ENCODE data around the gene XYLT1. TPM values are rescaled to one million over a fixed set of nuclear protein-coding genes. Genes with fewer than 3 reads are reported as not detected.

XYLT1 gene
- total and polyA plus RNA-seq, 10 of the 15 experiments (the other 5 are each of a cell fraction or from before 2014, with no cell fraction given) = 0.88 to 14.8 (median 5.8) TPM

- 0 out of 2 replicates have a peak, but pooled peaks have one; percentile 9 for TF ChIP-seq RUNX3 (IDR thresholded peaks at IDR 0.05; ENCODE audit: low read length)
- TF ChIP-seq ZNF622 (IDR thresholded peaks at IDR 0.05) = no peak
- TF ChIP-seq RAD21 (IDR thresholded peaks at IDR 0.05; ENCODE audit: insufficient read depth, low read depth, low read length) = peak; percentile 84
- 0 out of 2 replicates have a peak, but pooled peaks have one; percentile 14 for TF ChIP-seq MTA2 (IDR thresholded peaks at IDR 0.05; ENCODE audit: low read depth)
- TF ChIP-seq, protein P1, sequence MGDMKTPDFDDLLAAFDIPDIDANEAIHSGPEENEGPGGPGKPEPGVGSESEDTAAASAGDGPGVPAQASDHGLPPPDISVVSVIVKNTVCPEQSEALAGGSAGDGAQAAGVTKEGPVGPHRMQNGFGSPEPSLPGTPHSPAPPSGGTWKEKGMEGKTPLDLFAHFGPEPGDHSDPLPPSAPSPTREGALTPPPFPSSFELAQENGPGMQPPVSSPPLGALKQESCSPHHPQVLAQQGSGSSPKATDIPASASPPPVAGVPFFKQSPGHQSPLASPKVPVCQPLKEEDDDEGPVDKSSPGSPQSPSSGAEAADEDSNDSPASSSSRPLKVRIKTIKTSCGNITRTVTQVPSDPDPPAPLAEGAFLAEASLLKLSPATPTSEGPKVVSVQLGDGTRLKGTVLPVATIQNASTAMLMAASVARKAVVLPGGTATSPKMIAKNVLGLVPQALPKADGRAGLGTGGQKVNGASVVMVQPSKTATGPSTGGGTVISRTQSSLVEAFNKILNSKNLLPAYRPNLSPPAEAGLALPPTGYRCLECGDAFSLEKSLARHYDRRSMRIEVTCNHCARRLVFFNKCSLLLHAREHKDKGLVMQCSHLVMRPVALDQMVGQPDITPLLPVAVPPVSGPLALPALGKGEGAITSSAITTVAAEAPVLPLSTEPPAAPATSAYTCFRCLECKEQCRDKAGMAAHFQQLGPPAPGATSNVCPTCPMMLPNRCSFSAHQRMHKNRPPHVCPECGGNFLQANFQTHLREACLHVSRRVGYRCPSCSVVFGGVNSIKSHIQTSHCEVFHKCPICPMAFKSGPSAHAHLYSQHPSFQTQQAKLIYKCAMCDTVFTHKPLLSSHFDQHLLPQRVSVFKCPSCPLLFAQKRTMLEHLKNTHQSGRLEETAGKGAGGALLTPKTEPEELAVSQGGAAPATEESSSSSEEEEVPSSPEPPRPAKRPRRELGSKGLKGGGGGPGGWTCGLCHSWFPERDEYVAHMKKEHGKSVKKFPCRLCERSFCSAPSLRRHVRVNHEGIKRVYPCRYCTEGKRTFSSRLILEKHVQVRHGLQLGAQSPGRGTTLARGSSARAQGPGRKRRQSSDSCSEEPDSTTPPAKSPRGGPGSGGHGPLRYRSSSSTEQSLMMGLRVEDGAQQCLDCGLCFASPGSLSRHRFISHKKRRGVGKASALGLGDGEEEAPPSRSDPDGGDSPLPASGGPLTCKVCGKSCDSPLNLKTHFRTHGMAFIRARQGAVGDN (IDR thresholded peaks at IDR 0.05) = no peak
- TF ChIP-seq HSF1 (IDR thresholded peaks at IDR 0.05; ENCODE audit: low read depth, low read length) = no peak
- TF ChIP-seq BCL3 (IDR thresholded peaks at IDR 0.05; ENCODE audit: borderline replicate concordance, insufficient read depth, low read depth, low read length, poor library complexity, severe bottlenecking) = no peak
- TF ChIP-seq, protein P2, sequence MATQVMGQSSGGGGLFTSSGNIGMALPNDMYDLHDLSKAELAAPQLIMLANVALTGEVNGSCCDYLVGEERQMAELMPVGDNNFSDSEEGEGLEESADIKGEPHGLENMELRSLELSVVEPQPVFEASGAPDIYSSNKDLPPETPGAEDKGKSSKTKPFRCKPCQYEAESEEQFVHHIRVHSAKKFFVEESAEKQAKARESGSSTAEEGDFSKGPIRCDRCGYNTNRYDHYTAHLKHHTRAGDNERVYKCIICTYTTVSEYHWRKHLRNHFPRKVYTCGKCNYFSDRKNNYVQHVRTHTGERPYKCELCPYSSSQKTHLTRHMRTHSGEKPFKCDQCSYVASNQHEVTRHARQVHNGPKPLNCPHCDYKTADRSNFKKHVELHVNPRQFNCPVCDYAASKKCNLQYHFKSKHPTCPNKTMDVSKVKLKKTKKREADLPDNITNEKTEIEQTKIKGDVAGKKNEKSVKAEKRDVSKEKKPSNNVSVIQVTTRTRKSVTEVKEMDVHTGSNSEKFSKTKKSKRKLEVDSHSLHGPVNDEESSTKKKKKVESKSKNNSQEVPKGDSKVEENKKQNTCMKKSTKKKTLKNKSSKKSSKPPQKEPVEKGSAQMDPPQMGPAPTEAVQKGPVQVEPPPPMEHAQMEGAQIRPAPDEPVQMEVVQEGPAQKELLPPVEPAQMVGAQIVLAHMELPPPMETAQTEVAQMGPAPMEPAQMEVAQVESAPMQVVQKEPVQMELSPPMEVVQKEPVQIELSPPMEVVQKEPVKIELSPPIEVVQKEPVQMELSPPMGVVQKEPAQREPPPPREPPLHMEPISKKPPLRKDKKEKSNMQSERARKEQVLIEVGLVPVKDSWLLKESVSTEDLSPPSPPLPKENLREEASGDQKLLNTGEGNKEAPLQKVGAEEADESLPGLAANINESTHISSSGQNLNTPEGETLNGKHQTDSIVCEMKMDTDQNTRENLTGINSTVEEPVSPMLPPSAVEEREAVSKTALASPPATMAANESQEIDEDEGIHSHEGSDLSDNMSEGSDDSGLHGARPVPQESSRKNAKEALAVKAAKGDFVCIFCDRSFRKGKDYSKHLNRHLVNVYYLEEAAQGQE (IDR thresholded peaks at IDR 0.05; ENCODE audit: low read depth, low read length) = no peak
- no peak for TF ChIP-seq CBX5 (IDR thresholded peaks at IDR 0.05; ENCODE audit: low read depth)
- TF ChIP-seq USF1 (IDR thresholded peaks at IDR 0.05; ENCODE audit: borderline replicate concordance, extremely low read length, insufficient read depth, low read depth, low read length) = no peak
- peak; percentile 17 for TF ChIP-seq SKIL (IDR thresholded peaks at IDR 0.05; ENCODE audit: low read depth, poor library complexity, severe bottlenecking)
- TF ChIP-seq E2F4 (IDR thresholded peaks at IDR 0.05; ENCODE audit: low read depth, low read length) = no peak
Measured at GRCh38 chr16:17467923-17468540, 2.7 kb downstream of the XYLT1 start (continued).

All from GM12878 (cell line).